ENCODE results near the gene EDAR.

GRCh38 chr2:108927405-108927804, 61.6 kb downstream of the EDAR start:
- TF ChIP-seq SUZ12 (IDR thresholded peaks at IDR 0.05), result no peak
- no peak for TF ChIP-seq FOXM1 (IDR thresholded peaks at IDR 0.05; ENCODE audit: borderline replicate concordance)
- no peak for TF ChIP-seq BHLHE40 (IDR thresholded peaks at IDR 0.05; ENCODE audit: borderline replicate concordance)
- TF ChIP-seq L3MBTL2 (conservative IDR thresholded peaks at IDR 0.05), result no peak
- TF ChIP-seq ELF4 (IDR thresholded peaks at IDR 0.05), result no peak
- TF ChIP-seq FOXK2 (IDR thresholded peaks at IDR 0.05), result no peak
- no peak for TF ChIP-seq FOXA1 (IDR thresholded peaks at IDR 0.05)
- TF ChIP-seq SP1 (IDR thresholded peaks at IDR 0.05), result no peak
- no peak for TF ChIP-seq CTBP1 (IDR thresholded peaks at IDR 0.05; ENCODE audit: borderline replicate concordance)
